HepG2 (cell line): ENCODE measurements around the gene CPE. TPM values are rescaled to one million over a fixed set of nuclear protein-coding genes. Genes with fewer than 3 reads are reported as not detected.

ENCODE experiments used
- ATF5 ChIP-seq: sonication (generic); formaldehyde crosslinking; IDR thresholded peaks from 2 replicates; pipeline ENCODE4 v1.4.0; 2020; ENCODE audit warnings: mild to moderate bottlenecking, low read depth, missing genetic modification reagents
- HHEX ChIP-seq: IDR thresholded peaks from 2 replicates; pipeline ENCODE4 v1.6.1; 2016; ENCODE audit warnings: control low read depth
- KIAA2018 ChIP-seq: sonication (generic); formaldehyde crosslinking; IDR thresholded peaks from 2 replicates; pipeline ENCODE4 v1.5.0; 2020; ENCODE audit warnings: mild to moderate bottlenecking, missing genetic modification reagents, borderline replicate concordance
- PATZ1 ChIP-seq: sonication (generic); formaldehyde crosslinking; IDR thresholded peaks from 2 replicates; pipeline ENCODE4 v1.4.0; 2020; ENCODE audit warnings: missing genetic modification reagents
- SOX6 ChIP-seq, 2 experiments: fragments of 450-650 bp in 1 of 2; sonication (generic) in 1 of 2; formaldehyde crosslinking in 1 of 2; IDR thresholded peaks; 2 replicates each; pipeline versions ENCODE4 v1.4.0 to v1.6.1; 2017 to 2020; ENCODE audit warnings: antibody characterized with exemption in 1 of 2, mild to moderate bottlenecking in 1 of 2, missing genetic modification reagents in 1 of 2
- TARDBP ChIP-seq: sonication (generic); formaldehyde crosslinking; IDR thresholded peaks from 2 replicates; pipeline ENCODE4 v1.8.0; 2022; ENCODE audit warnings: mild to moderate bottlenecking, missing genetic modification reagents
- ZFP36 ChIP-seq: fragments of 150-350 bp; IDR thresholded peaks from 2 replicates; pipeline ENCODE4 v1.6.1; 2018; ENCODE audit warnings: borderline replicate concordance, low read length, low read depth; ENCODE audit not compliant: partially characterized antibody
- ZFX ChIP-seq: sonication (generic); formaldehyde crosslinking; IDR thresholded peaks from 2 replicates; pipeline ENCODE4 v1.4.0; 2020; ENCODE audit warnings: mild to moderate bottlenecking, low read depth, missing genetic modification reagents, moderate library complexity
- ZNF12 ChIP-seq: sonication (generic); formaldehyde crosslinking; IDR thresholded peaks from 2 replicates; pipeline ENCODE4 v1.5.0; 2020; ENCODE audit warnings: missing genetic modification reagents
- ZNF30 ChIP-seq: sonication (generic); formaldehyde crosslinking; IDR thresholded peaks from 2 replicates; pipeline ENCODE4 v1.5.0; 2020; ENCODE audit warnings: mild to moderate bottlenecking, missing genetic modification reagents
- ZNF556 ChIP-seq: sonication (generic); formaldehyde crosslinking; IDR thresholded peaks from 2 replicates; pipeline ENCODE4 v1.4.0; 2020; ENCODE audit warnings: mild to moderate bottlenecking, missing genetic modification reagents, borderline replicate concordance
- ZNF792 ChIP-seq: IDR thresholded peaks from 2 replicates; pipeline ENCODE4 v1.6.1; 2016
- ZNF883 ChIP-seq: sonication (generic); formaldehyde crosslinking; IDR thresholded peaks from 2 replicates; pipeline ENCODE4 v1.5.1; 2020; ENCODE audit warnings: mild to moderate bottlenecking, missing genetic modification reagents; ENCODE audit errors: not compliant biosample characterization
- polyA plus RNA-seq, 8 experiments: library from polyadenylated mRNA; depleted of rRNA in 3 of 8; stranded (reverse) in 7 of 8; unstranded in 1 of 8; fragments of >200 nt; fragmentation: Illumina TruSeq in 4 of 8; extraction: Trizol in 4 of 8; gene quantifications; 2 replicates each; pipeline versions ENCODE4 v1.2.1 to v1.2.3, GENCODE V29; 2011 to 2016; ENCODE audit warnings: low read depth in 4 of 8, missing spikeins in 1 of 8, mixed read lengths in 1 of 8; ENCODE audit not compliant: insufficient read depth in 1 of 8
- total RNA-seq, 5 experiments: library from RNA; depleted of rRNA; stranded (reverse); fragments of >200 nt; fragmentation: Illumina TruSeq; extraction: Trizol; gene quantifications; 2 replicates each; pipeline ENCODE4 v1.2.3, GENCODE V29; 2016; ENCODE audit warnings: low read depth in 1 of 5
- TF ChIP-seq, protein P1 (sequence below): sonication (generic); formaldehyde crosslinking; IDR thresholded peaks from 2 replicates; pipeline ENCODE4 v1.4.0; 2020; ENCODE audit warnings: missing genetic modification reagents

The CPE gene
- total and polyA plus RNA-seq, 2 of the 13 experiments (the other 11 are each of a cell fraction or from before 2014, with no cell fraction given) = 268 to 852 TPM

DNA sequence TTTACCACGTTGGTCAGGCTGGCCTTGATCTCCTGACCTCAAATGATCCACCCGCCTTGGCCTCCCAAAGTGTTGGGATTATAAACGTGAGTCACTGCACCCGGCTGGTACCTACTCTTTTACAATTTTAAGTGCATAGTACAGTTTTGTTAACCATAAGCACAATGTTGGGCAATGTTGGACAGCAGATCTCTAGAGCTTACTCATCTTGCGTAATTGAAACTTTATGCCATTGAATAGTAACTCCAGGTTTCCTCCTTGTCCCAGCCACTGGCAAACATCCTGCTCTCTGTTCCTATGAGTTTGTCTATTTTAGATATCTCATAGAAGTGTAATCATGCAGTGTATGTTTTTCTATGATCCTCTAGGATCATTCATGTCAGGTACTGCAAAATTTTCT, 9.3 kb upstream of the CPE start (continued):
- TF ChIP-seq ATF5 (CRISPR knock-in tag) (no peak), ZNF792 (CRISPR knock-in tag) (peak; percentile 88), ZFP36 (no peak), PATZ1 (peak; percentile 59), ZNF883 (CRISPR knock-in tag) (no peak), ZFX (CRISPR knock-in tag) (no peak), TARDBP (peak; percentile 91), HHEX (no peak), ZNF30 (CRISPR knock-in tag) (no peak), KIAA2018 (CRISPR knock-in tag) (no peak), ZNF12 (CRISPR knock-in tag) (peak; percentile 90), SOX6 (IDR thresholded peaks at IDR 0.05) (no peak), SOX6 (CRISPR knock-in tag; IDR thresholded peaks at IDR 0.05) (peak; percentile 97), ZNF556 (CRISPR knock-in tag) (no peak; the same call in 1 of the 2 replicates)
- TF ChIP-seq, protein P1, sequence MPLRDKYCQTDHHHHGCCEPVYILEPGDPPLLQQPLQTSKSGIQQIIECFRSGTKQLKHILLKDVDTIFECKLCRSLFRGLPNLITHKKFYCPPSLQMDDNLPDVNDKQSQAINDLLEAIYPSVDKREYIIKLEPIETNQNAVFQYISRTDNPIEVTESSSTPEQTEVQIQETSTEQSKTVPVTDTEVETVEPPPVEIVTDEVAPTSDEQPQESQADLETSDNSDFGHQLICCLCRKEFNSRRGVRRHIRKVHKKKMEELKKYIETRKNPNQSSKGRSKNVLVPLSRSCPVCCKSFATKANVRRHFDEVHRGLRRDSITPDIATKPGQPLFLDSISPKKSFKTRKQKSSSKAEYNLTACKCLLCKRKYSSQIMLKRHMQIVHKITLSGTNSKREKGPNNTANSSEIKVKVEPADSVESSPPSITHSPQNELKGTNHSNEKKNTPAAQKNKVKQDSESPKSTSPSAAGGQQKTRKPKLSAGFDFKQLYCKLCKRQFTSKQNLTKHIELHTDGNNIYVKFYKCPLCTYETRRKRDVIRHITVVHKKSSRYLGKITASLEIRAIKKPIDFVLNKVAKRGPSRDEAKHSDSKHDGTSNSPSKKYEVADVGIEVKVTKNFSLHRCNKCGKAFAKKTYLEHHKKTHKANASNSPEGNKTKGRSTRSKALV (CRISPR knock-in tag) = no peak
